Keratinocyte (primary cell): ENCODE results near the gene EHBP1.

Source experiments
- CTCF ChIP-seq, 3 experiments: IDR thresholded peaks in 1 of 3; conservative IDR thresholded peaks in 1 of 3; optimal IDR thresholded peaks in 1 of 3; 2 replicates in 2 of 3; 3 replicates in 1 of 3; pipeline versions ENCODE3 to v1.5.1; 2011; ENCODE audit warnings: low read length in 3 of 3, mild to moderate bottlenecking in 3 of 3, moderate library complexity in 2 of 3, control low read depth in 1 of 3, inconsistent platforms in 1 of 3; ENCODE audit not compliant: insufficient read depth in 2 of 3; ENCODE audit errors: extremely low read depth in 1 of 3
- EZH2 ChIP-seq: IDR thresholded peaks from one replicate; pipeline ENCODE4 v1.6.1; 2012; ENCODE audit warnings: inconsistent platforms, mild to moderate bottlenecking, low read length, moderate library complexity

GRCh38 chr2:62811972-62812371, 106.5 kb downstream of the EHBP1 start:
- TF ChIP-seq CTCF (optimal IDR thresholded peaks at IDR 0.05 in 1 of 3, IDR thresholded peaks at IDR 0.05 in 1 of 3, conservative IDR thresholded peaks at IDR 0.05 in 1 of 3; ENCODE audit: extremely low read depth in 1 of 3, insufficient read depth in 2 of 3, low read length in 3 of 3) (no peak), EZH2 (no peak)
